Measurements from ENCODE around the gene CORIN. TPM values are rescaled to one million over a fixed set of nuclear protein-coding genes. Genes with fewer than 3 reads are reported as not detected.

Gene CORIN
- total RNA-seq, 3 donors from 2014 or later = 1.6 to 6.4 (median 1.6) TPM

DNA sequence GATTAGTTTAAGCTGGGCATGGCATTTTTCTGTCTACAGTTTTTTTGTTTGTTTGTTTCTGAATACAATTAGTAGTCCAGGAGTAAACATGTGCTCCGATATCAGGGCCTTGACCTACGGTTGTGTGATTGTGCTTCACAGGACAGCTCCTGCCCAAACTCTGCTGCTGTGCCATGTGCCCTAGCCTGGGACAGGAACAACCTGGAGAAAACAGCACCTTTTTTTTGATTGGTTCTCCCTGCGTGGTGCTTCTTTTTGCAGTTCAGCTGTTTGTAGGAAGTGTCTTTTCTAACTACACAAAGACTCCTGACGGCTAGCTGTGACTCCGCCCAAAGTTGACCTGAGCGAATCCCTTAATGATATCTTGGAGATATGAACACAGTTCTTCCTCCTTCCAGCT is 194.0 kb downstream of the CORIN start:
- H3K27ac ChIP-seq = no peak overlapping the region
- no peaks in the 10 kb centered on the region for H3K9me3 ChIP-seq
- TF ChIP-seq, protein P1, sequence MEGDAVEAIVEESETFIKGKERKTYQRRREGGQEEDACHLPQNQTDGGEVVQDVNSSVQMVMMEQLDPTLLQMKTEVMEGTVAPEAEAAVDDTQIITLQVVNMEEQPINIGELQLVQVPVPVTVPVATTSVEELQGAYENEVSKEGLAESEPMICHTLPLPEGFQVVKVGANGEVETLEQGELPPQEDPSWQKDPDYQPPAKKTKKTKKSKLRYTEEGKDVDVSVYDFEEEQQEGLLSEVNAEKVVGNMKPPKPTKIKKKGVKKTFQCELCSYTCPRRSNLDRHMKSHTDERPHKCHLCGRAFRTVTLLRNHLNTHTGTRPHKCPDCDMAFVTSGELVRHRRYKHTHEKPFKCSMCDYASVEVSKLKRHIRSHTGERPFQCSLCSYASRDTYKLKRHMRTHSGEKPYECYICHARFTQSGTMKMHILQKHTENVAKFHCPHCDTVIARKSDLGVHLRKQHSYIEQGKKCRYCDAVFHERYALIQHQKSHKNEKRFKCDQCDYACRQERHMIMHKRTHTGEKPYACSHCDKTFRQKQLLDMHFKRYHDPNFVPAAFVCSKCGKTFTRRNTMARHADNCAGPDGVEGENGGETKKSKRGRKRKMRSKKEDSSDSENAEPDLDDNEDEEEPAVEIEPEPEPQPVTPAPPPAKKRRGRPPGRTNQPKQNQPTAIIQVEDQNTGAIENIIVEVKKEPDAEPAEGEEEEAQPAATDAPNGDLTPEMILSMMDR (IDR thresholded peaks at IDR 0.05) = no peak
- TF ChIP-seq POLR2A (IDR thresholded peaks at IDR 0.05) = no peak
- no peak for TF ChIP-seq POLR2AphosphoS5 (IDR thresholded peaks at IDR 0.05)
- no peaks in the 10 kb centered on the region for H3K4me1 ChIP-seq
- no peaks in the 10 kb centered on the region for H3K36me3 ChIP-seq
- intact Hi-C loops (cut with DNase I; ENCODE audit: low total_unique reads) = no loop called here
- H3K27me3 ChIP-seq = no peaks in the 10 kb centered on the region
- H3K4me3 ChIP-seq = no peak overlapping the region
- DNase-seq (ENCODE audit: low spot score in 2 of 2) = no peak

DNA sequence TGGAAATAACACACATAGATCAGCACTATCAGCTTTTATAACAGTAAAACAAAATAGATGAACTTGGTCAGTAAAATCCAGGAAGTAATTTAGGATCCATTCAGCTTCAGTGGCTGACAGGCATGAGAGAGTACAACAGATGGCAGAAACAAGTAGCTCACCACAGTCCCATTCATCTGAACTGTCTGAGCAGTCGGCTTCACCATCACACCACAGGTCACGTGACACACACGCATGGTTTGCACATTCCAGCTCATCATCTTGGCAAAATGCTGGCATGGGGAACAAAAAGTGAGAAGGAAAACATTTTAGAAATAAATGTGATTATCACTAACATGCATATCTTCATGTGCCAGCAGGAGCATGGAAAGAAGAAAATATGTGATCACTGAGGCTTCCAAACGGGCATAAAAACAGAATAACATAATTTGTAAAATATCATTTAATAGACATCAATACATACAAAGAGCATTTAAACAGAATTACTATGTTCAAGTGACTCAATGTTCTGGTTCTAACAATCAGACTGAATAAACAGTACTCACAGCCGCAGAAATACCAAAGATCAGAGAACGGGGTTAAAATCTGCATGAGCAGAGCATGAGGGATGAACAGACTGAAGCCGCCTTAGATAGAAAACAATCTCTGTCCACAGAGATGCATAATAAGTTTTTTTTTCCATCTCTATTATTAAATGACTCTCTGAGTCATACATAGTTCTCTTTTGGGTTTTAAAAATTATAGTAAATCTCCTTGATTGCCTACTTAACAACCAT is 194.7 kb downstream of the CORIN start:
- Histone ChIP-seq H3K36me3 (no peaks in the 10 kb centered on the region), H3K4me1 (no peaks in the 10 kb centered on the region), H3K27me3 (no peaks in the 10 kb centered on the region), H3K27ac (no peak overlapping the region), H3K9me3 (no peaks in the 10 kb centered on the region), H3K4me3 (no peak overlapping the region)
- intact Hi-C loops (cut with DNase I; ENCODE audit: low total_unique reads) = no loop called here
- no peak for DNase-seq (ENCODE audit: low spot score in 2 of 2)
- no peak for TF ChIP-seq POLR2AphosphoS5 (IDR thresholded peaks at IDR 0.05)
- no peak for TF ChIP-seq POLR2A (IDR thresholded peaks at IDR 0.05)
- TF ChIP-seq, protein P1 (IDR thresholded peaks at IDR 0.05) = no peak

DNA sequence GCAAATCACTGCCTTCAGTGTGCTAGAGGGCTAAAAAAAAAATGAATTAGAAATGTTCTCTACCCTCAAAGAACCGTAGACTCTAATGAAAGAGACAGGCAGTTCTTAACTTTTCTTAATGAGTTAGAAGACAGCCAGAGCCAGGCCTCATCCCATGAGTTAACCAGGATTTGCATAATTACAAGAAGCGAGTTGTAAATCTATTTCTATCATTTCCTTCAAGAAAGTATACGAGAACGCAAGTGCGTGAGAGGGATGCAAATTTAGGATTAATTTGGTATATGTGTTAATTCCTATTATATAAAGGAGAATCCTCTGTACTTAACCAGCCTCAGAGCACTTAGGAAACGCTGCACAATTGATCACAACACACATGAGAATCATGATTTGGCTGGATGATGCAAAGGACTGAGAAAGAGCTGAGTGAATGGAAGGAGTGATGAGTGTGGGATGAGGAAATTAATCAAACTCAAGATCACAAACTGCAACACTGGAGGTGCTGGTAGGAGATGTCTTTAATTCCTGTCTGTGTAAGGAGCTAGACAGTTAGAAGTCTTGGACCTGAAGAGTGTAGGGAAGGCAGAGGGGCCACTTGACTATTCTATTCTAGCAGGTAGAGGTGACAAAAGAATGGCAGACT is 195.6 kb downstream of the CORIN start:
- intact Hi-C loops (cut with DNase I; ENCODE audit: low total_unique reads) = no loop called here
- TF ChIP-seq, protein P1 (IDR thresholded peaks at IDR 0.05) = no peak
- no peak for TF ChIP-seq POLR2A (IDR thresholded peaks at IDR 0.05)
- no peak for TF ChIP-seq POLR2AphosphoS5 (IDR thresholded peaks at IDR 0.05)
- Histone ChIP-seq H3K4me1 (no peaks in the 10 kb centered on the region), H3K9me3 (peaks cover 0 to 6% of the 10 kb centered on the region in 2 donors), H3K36me3 (no peaks in the 10 kb centered on the region), H3K27ac (no peak overlapping the region), H3K27me3 (no peaks in the 10 kb centered on the region), H3K4me3 (no peak overlapping the region)
- DNase-seq (ENCODE audit: low spot score in 2 of 2) = no peak

DNA sequence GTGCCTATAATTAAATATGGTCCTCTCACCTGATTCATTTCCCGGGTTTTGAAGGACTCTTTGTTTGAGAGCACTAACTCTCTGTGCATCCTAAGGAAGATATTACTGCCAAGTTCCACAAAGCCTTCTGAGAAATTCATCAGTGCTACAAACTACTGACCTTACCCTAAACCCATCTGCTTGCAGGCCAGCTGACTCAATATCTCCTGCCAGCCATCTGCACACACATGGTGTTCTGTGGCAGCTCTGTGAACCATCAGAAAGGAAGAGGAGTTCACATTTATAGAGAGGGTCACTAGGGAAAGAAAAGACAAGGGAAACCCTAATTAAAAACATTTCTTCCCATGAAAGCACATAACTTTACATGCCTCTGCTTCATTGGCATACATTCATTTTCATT is 196.1 kb downstream of the CORIN start:
- no peak for DNase-seq (ENCODE audit: low spot score in 2 of 2)
- Histone ChIP-seq H3K27me3 (no peaks in the 10 kb centered on the region), H3K36me3 (no peaks in the 10 kb centered on the region), H3K9me3 (peaks cover 0 to 9% of the 10 kb centered on the region in 2 donors), H3K27ac (no peak overlapping the region), H3K4me1 (no peaks in the 10 kb centered on the region), H3K4me3 (no peak overlapping the region)
- intact Hi-C loops (cut with DNase I; ENCODE audit: low total_unique reads) = no loop called here
- TF ChIP-seq, protein P1 (IDR thresholded peaks at IDR 0.05) = no peak
- no peak for TF ChIP-seq POLR2A (IDR thresholded peaks at IDR 0.05)
- TF ChIP-seq POLR2AphosphoS5 (IDR thresholded peaks at IDR 0.05) = no peak

DNA sequence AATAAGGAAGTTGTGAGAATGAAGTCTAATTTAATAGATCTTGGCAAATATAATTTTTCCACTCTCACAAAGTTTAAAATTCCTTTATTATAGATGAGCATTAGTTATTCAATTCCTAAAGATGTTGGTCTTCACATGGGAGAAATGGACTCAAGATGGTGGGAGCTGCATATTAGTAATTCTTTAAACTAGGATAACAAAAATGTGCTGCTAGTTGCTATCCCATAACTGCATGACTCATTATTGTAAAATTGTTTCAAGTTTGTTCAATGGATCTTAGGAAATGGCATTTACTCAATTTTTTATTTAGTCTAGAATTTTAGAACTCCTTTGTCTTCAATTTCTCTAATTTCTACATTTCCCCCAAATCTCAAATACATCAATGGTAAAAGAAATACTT is 197.0 kb downstream of the CORIN start:
- Histone ChIP-seq H3K27ac (no peak overlapping the region), H3K36me3 (no peaks in the 10 kb centered on the region), H3K27me3 (no peaks in the 10 kb centered on the region), H3K9me3 (peaks cover 0 to 9% of the 10 kb centered on the region in 2 donors), H3K4me1 (no peaks in the 10 kb centered on the region), H3K4me3 (no peak overlapping the region)
- intact Hi-C loops (cut with DNase I; ENCODE audit: low total_unique reads) = no loop called here
- DNase-seq (ENCODE audit: low spot score in 2 of 2) = no peak
- TF ChIP-seq POLR2AphosphoS5 (IDR thresholded peaks at IDR 0.05) (no peak), POLR2A (IDR thresholded peaks at IDR 0.05) (no peak)
- TF ChIP-seq, protein P1 (IDR thresholded peaks at IDR 0.05) = no peak

Measured in breast epithelium (tissue), 4 donors.